ENCODE measurements around the gene ZNF335. TPM values are rescaled to one million over a fixed set of nuclear protein-coding genes. Genes with fewer than 3 reads are reported as not detected.

The ZNF335 gene
- total and polyA plus RNA-seq, 2 donors (not counting 3 experiments of a cell fraction or from before 2014, with no cell fraction given), result 17.3 to 22.8 TPM

DNA sequence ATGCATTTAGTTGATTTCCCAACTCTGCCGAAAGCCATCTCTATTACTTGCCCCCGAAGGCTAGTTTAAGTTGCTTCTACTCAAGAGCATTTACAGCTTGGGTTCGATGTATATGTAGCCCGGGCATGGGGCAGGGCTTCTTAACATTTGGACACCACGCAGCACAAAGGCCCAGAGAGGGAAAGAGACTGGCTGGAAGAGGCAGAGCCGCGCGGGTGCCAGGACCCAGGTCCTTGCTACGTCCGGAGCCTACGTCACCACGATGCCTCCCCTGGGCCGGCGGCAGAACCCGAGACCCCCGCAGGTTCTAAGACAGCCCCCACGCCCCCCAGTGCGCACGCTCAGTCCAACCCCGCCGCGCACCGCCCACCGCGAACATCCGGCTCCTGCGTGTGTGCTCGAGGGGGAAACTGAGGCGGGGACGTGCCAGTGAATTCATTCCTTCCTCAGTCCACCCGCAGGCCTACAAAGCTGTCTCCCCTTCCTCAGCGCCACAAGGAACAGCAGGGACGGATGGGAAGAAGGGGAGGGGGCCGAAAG lies 37.9 kb downstream of the ZNF335 start:
- no peaks in the 10 kb centered on the region for H4K20me1 ChIP-seq (replicated peaks; ENCODE audit: control insufficient read depth, extremely low read depth, insufficient read depth, low read length)
- no peaks in the 10 kb centered on the region for H3K27me3 ChIP-seq (ENCODE audit: control insufficient read depth in 2 of 2, insufficient read depth in 2 of 2, low read length in 2 of 2)
- H3K9me1 ChIP-seq (replicated peaks; ENCODE audit: control insufficient read depth, extremely low read depth, insufficient read depth, low read length), result no peaks in the 10 kb centered on the region
- no peak for DNase-seq (ENCODE audit: low read depth, low spot score)
- TF ChIP-seq EZH2 (IDR thresholded peaks at IDR 0.05; ENCODE audit: borderline replicate concordance, low read depth, low read length, severe bottlenecking), result no peak
- no peak for TF ChIP-seq GATA2 (IDR thresholded peaks at IDR 0.05; ENCODE audit: insufficient read depth, insufficient read length, low read depth, low read length)
- no peak for TF ChIP-seq POLR2A (IDR thresholded peaks at IDR 0.05; ENCODE audit: low read depth, low read length)
- TF ChIP-seq JUN (IDR thresholded peaks at IDR 0.05; ENCODE audit: borderline replicate concordance, insufficient read depth, insufficient read length, low read depth), result no peak
- TF ChIP-seq, protein P1, sequence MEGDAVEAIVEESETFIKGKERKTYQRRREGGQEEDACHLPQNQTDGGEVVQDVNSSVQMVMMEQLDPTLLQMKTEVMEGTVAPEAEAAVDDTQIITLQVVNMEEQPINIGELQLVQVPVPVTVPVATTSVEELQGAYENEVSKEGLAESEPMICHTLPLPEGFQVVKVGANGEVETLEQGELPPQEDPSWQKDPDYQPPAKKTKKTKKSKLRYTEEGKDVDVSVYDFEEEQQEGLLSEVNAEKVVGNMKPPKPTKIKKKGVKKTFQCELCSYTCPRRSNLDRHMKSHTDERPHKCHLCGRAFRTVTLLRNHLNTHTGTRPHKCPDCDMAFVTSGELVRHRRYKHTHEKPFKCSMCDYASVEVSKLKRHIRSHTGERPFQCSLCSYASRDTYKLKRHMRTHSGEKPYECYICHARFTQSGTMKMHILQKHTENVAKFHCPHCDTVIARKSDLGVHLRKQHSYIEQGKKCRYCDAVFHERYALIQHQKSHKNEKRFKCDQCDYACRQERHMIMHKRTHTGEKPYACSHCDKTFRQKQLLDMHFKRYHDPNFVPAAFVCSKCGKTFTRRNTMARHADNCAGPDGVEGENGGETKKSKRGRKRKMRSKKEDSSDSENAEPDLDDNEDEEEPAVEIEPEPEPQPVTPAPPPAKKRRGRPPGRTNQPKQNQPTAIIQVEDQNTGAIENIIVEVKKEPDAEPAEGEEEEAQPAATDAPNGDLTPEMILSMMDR (IDR thresholded peaks at IDR 0.05; ENCODE audit: extremely low read depth in 1 of 2, insufficient read depth in 1 of 2, low read depth in 1 of 2, low read length in 2 of 2), result no peak
- TF ChIP-seq FOS (IDR thresholded peaks at IDR 0.05; ENCODE audit: borderline replicate concordance, insufficient read depth, low read length), result no peak
- TF ChIP-seq POLR2AphosphoS5 (IDR thresholded peaks at IDR 0.05; ENCODE audit: insufficient read depth, low read depth, low read length), result no peak
- TF ChIP-seq, protein P2, sequence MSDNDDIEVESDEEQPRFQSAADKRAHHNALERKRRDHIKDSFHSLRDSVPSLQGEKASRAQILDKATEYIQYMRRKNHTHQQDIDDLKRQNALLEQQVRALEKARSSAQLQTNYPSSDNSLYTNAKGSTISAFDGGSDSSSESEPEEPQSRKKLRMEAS (IDR thresholded peaks at IDR 0.05; ENCODE audit: insufficient read depth, insufficient read length), result no peak
- no peak for TF ChIP-seq MYC (IDR thresholded peaks at IDR 0.05; ENCODE audit: low read depth, low read length)
- intact Hi-C loops (cut with micrococcal nuclease), result loop anchor here (1.0 to 2.0 kb wide), 5 partner anchors 38 to 111 kb away; partner anchors contain the start of genes ACOT8, ZNF335, ZSWIM1 and ZSWIM3
- no peak overlapping the region for H2AFZ ChIP-seq (ENCODE audit: low read depth, low read length)
- H3K9me3 ChIP-seq (replicated peaks; ENCODE audit: control insufficient read depth, insufficient read depth, low read length), result no peaks in the 10 kb centered on the region
- dilution Hi-C loops (cut with MboI; ENCODE audit: extremely low pct_ligation_motif_present, low sequenced_read_pairs), result no loop called here
- no TSS peak for BruUV-seq (replicated peaks)
- H3K4me3 ChIP-seq (replicated peaks in 1 of 3; ENCODE audit: insufficient read depth in 1 of 3, low read depth in 1 of 3, low read length in 3 of 3), result peak overlapping the region; percentile 26 to 97 (median 84)
- peak overlapping the region; percentile 98 for H3K9ac ChIP-seq (replicated peaks; ENCODE audit: extremely low read depth, insufficient read depth, low read length)
- peak overlapping the region; percentile 89 for H3K27ac ChIP-seq (ENCODE audit: insufficient read depth, low read depth, low read length)
- H3K4me2 ChIP-seq (ENCODE audit: insufficient read depth, low read length), result peak overlapping the region; percentile 82
- peaks cover 3 to 13% of the 10 kb centered on the region in 2 experiments for H3K36me3 ChIP-seq (ENCODE audit: control insufficient read depth in 2 of 2, extremely low read depth in 1 of 2, insufficient read depth in 2 of 2, low read length in 2 of 2)
- no peak for FAIRE-seq
- CTCF ChIA-PET, result interaction anchor here (0.8 to 4.9 kb wide), 13 partner anchors 8 to 110 kb away, joined by 3 to 50 read pairs (median 5); partner anchors contain the start of genes CTSA, NEURL2, PLTP and ZSWIM1
- H3K79me2 ChIP-seq (ENCODE audit: control insufficient read depth, insufficient read depth, low read length), result peaks cover 20% of the 10 kb centered on the region
- H3K4me1 ChIP-seq (ENCODE audit: control insufficient read depth, extremely low read depth, insufficient read depth, low read length), result peaks cover 14% of the 10 kb centered on the region
- POLR2A ChIA-PET, result interaction anchor here (0.6 to 2.9 kb wide), 12 partner anchors 9 to 74 kb away, joined by 3 to 26 read pairs (median 8); partner anchors contain the start of genes CTSA, NEURL2, PLTP and ZSWIM1
